Keratinocyte (primary cell): ENCODE data around the gene RPS6KA5.

Experiments
- CTCF ChIP-seq, 3 experiments: IDR thresholded peaks in 1 of 3; conservative IDR thresholded peaks in 1 of 3; optimal IDR thresholded peaks in 1 of 3; 2 replicates in 2 of 3; 3 replicates in 1 of 3; pipeline versions ENCODE3 to v1.5.1; 2011; ENCODE audit warnings: low read length in 3 of 3, mild to moderate bottlenecking in 3 of 3, moderate library complexity in 2 of 3, control low read depth in 1 of 3, inconsistent platforms in 1 of 3; ENCODE audit not compliant: insufficient read depth in 2 of 3; ENCODE audit errors: extremely low read depth in 1 of 3
- EZH2 ChIP-seq: IDR thresholded peaks from one replicate; pipeline ENCODE4 v1.6.1; 2012; ENCODE audit warnings: inconsistent platforms, mild to moderate bottlenecking, low read length, moderate library complexity

- TF ChIP-seq CTCF (optimal IDR thresholded peaks at IDR 0.05 in 1 of 3, IDR thresholded peaks at IDR 0.05 in 1 of 3, conservative IDR thresholded peaks at IDR 0.05 in 1 of 3; ENCODE audit: extremely low read depth in 1 of 3, insufficient read depth in 2 of 3, low read length in 3 of 3) (no peak), EZH2 (no peak)
These were observed 166.9 kb downstream of the RPS6KA5 start for GRCh38 chr14:90893510-90893909.
